ENCODE data around the gene CCDC87.

DNA sequence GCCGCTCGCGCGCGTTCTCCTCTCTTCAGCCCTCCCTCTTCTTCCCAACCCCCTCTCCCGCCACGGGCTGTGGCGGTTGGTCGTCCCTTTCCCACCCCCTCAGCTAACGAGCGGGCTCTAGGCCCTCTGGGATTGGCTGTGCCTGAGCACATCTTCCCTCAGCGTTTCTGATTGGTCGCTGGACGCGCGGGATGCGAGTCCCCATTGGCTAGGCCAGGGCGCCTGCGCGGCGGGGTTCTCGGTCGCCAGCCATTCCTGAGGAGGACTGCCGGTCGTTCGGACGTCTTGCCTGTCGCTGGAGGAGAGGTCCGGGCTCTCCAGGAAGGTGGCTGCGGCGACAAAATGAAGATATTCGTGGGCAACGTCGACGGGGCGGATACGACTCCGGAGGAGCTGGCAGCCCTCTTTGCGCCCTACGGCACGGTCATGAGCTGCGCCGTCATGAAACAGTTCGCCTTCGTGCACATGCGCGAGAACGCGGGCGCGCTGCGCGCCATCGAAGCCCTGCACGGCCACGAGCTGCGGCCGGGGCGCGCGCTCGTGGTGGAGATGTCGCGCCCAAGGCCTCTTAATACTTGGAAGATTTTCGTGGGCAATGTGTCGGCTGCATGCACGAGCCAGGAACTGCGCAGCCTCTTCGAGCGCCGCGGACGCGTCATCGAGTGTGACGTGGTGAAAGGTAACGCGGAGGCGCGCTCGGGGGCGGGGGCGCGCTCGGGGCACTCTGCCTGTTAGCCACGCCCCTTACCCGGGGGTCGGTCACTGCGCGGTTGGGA lies 23.7 kb upstream of the CCDC87 start, which contains the start of gene RBM14:
- TF ChIP-seq CTCF (conservative IDR thresholded peaks at IDR 0.05; ENCODE audit: low read length): no peak
- no peak for TF ChIP-seq EZH2phosphoT487 (IDR thresholded peaks at IDR 0.05; ENCODE audit: borderline replicate concordance)

All from Loucy (cell line).